Activated CD8-positive, alpha-beta memory T cell treated with anti-CD3 and anti-CD28 coated beads, Interleukin-2, amount 50 U/mL, for 48 hours (primary cell): Measurements from ENCODE around the gene PITPNM1.

Experiments used
- DNase-seq: peaks from one replicate; pipeline ENCODE4 v3.0.0-alpha.2; 2020

Gene PITPNM1

DNA sequence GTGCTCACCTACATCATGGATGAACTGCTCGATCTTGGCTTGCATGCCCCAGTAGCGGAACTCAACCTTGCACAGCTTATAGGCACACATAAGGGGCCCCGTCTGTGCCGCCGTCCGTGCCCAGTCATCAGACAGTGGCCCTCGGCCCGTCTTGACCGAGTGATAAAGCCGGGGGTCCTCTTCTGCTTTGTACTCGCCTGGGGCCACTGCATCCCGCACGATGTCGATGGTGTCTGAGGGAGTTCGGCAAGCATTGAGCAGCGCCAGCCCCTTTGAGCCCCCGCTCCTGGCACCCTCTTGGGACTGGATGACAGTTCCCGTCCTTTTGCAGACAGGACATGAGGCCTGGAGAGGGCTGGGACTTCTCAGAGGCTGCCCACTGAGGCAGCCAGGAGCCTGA is 3.3 kb downstream of the PITPNM1 start:
- DNase-seq: no peak

- DNase-seq: no peak
Measured at GRCh38 chr11:67500831-67501715, 4.1 kb downstream of the PITPNM1 start.

- DNase-seq: no peak
Measured at GRCh38 chr11:67500484-67500821, 4.7 kb downstream of the PITPNM1 start.

DNA sequence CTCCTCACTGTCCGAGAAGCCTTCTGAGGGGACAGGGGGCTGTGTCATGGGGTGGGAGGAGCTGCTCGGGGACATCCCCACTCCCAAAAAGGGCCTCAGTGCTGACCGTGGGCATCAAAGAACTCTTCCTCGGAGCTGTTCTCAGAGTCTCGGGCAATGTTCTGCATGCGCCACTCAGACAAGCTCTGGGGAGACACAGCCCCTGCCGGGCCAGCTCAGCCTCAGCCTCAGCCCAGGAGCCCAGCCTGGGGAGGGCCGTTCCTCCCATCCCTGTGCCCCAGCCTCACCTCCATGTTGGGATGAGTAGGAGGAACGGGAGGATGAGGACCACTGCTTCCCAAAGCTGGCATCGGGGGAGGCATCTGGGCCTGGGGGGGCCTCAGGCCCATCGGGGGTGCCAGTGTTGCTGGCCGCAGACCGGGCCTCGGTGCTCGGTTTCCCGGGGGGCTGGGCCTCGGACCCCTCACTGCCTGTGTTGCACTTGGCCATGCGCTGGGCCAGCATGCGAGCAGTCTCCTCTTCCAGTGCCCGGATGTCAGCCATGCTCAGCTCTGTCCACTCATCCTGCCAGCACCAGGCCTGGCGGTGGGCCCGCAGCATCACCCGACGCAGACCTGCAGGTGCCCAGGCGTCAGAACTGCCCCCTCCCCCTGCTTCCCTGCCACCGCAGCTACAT is 5.2 kb downstream of the PITPNM1 start:
- DNase-seq: no peak

DNA sequence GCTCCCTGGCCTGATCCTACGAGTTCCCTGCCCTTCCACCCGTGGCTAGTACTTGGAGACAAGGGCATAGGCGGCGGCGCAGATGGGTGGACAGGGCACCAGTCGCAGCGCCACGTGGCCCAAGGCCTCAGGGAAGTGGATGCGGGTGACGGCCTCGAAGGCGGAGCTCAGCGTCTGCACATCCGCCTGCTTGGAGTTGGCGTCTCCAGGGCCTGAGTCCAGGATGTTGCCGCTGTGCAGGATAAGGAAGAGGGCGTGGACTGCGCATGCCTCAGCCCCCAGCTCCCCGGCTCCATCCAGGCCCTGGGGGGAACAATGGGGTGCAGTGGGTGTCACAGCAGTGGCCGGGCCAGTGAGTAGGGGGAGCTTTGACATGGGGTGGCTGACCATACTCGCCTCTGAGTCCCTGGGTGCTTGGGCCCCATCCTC is 6.6 kb downstream of the PITPNM1 start:
- DNase-seq: no peak

- no peak for DNase-seq
Measured at GRCh38 chr11:67497656-67498291, 7.4 kb downstream of the PITPNM1 start.

DNA sequence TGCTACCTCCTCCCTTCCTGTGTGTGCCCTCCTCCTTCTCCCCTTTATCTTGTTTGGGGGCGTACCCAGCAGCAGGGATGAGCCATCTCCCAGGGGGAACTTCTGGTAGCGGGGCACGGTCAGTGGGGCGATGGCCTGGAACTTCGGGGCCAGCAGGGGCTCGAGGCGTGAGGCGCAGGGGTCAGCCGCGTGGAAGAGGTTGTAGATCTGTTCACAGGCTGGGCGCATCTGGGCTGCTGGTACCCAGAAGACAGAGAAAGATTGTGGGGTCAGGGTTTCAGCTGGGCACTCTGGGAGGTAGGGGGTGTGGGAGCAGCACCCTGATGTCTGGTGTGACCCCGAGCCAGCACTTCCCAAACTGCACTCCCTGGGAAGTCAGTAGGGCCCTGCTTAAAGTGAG is 9.1 kb downstream of the PITPNM1 start:
- no peak for DNase-seq

- DNase-seq: no peak
Measured at GRCh38 chr11:67495234-67496005, 9.7 kb downstream of the PITPNM1 start.

- no peak for DNase-seq
Measured at GRCh38 chr11:67494371-67495233, 10.6 kb downstream of the PITPNM1 start.

- DNase-seq: no peak
Measured at GRCh38 chr11:67493548-67494370, 11.4 kb downstream of the PITPNM1 start.

DNA sequence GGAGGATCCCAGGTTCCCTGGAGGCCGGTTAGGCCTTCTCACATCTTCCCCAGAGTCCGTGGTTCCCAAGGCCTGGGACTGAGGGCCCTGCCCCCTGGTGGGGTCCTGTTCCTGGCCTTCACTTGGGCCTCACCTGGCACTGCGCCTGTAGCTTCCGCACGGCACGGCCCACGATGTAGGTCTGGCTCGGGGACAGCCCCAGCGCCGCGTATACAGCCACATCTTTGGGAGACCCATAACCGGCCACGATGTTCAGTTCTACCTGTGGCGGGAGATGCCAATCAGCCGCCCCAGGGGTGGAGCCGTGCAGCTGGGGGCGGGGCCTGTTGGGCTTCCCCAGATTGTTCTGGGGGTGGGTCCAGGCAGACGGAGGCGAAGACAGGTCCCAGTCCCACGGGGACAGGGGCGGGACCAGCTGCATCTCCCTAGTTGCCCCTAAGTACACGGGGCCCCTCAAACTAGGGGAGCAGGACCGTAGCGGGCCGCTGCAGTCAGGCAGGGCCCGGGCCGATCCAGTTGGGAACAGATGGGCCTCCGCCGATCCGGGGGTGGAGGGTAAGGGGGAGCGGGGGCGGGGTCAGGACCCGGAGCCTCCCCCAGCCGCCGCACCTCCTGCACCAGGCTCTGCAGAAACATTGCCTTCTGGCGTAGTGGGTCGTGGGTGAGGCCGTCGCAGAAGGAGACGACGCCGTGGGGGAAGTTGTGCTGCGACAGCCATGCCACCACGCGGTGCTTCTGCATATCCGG is 12.2 kb downstream of the PITPNM1 start:
- peak; percentile 65 for DNase-seq

GRCh38 chr11:67492069-67492727 is 13.0 kb downstream of the PITPNM1 start:
- no peak for DNase-seq

DNA sequence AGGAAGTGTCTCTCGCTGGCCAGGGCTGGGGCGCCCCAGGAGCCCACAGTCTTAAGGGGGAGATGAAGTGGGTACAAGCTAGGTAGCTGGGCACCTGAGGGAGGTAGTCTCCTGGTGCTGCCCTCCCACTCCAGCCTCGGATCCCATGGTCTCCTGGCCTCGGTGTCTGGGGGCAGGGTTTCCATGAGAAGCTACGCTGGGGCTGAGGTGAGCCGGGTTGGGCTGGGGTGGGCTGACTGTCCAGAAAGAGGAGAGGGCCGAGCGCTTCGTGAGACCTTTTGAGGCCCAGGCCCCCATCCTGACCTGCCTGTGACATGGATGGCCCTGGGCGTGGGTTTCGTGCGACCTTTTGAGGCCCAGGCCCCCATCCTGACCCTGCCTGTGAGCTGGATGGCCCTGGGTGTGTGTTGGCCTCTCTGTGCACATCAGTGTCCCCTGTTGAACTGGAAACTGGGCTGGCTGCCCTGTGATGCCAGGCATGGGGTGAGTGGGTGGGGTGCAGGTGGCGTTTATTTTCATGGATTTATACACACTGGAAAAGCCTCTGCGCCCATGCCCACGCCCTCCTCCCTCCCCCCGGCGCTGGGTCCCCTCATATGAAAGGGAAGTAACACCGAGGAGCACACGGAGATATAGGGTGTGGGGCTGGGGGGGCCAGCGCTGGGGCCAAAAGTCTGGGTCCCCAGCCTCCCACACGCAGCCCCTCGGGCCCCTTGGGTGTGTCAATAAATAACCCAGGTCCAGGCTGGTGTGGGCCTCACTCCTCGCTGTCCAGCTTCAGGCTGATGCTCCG is 13.7 kb downstream of the PITPNM1 start:
- no peak for DNase-seq

DNA sequence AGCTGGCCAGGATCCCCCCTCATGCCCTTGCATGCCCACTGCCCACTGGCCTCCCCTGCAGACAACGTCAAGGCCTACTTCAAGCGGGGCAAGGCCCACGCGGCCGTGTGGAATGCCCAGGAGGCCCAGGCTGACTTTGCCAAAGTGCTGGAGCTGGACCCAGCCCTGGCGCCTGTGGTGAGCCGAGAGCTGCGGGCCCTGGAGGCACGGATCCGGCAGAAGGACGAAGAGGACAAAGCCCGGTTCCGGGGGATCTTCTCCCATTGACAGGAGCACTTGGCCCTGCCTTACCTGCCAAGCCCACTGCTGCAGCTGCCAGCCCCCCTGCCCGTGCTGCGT is 14.5 kb downstream of the PITPNM1 start:
- DNase-seq: no peak

- no peak for DNase-seq
Measured at GRCh38 chr11:67489885-67490726, 15.1 kb downstream of the PITPNM1 start.

GRCh38 chr11:67489203-67489884 is 15.8 kb downstream of the PITPNM1 start:
- no peak for DNase-seq

DNA sequence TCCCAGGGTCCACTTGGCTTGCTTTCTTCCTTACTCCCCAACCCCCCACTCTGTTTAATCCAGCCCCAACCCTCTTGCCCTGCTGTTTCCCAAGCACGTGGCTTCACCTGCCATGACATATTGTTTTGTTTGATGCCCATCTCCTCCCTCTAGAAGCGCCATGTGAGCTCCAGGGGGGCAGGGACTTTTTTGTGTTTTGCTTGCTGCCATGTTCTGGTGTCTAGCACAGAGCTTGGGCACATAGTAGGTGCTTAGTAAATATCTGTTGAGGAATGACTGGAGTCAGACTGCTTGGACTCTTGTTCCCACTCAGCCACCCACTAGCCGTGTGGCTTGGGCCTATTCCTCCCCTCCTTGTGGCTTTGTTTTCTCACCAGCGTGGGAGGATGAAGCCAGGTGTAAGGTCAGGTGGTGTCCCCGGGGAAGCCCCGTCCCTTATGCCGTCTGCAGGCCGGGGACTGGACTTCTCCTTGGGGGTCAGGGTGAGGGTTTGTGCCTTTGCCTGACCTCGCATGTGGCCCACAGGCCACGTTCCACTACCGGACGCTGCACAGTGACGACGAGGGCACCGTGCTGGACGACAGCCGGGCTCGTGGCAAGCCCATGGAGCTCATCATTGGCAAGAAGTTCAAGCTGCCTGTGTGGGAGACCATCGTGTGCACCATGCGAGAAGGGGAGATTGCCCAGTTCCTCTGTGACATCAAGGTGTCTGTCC is 18.5 kb downstream of the PITPNM1 start:
- peak; percentile 76 for DNase-seq
